Thyroid gland (tissue), 4 donors: Measurements from ENCODE around the gene MRPS26. TPM values are rescaled to one million over a fixed set of nuclear protein-coding genes. Genes with fewer than 3 reads are reported as not detected.
"Not testable (repeated sequence)": the region's sequence is repeated elsewhere in the genome, so short reads cannot be mapped to it uniquely, and the experiment has no call there.

Experiments
- DNase-seq, 2 donors: peaks; one replicate each; pipeline ENCODE4 v3.0.0-alpha.2; 2019
- H3K27ac ChIP-seq, 3 donors: fragments of 200-600 bp; sonication (generic); 1 replicate in 2 of 3; 2 replicates in 1 of 3; pipeline ENCODE4 v1.5.1; 2016 to 2019; ENCODE audit warnings: mild to moderate bottlenecking in 1 of 3, moderate library complexity in 1 of 3
- H3K27me3 ChIP-seq: fragments of 200-600 bp; sonication (generic); one replicate; pipeline ENCODE4 v1.5.1; 2019
- H3K36me3 ChIP-seq, 2 donors: fragments of 200-600 bp; sonication (generic); one replicate each; pipeline ENCODE4 v1.5.1; 2016 to 2019
- H3K4me1 ChIP-seq, 2 donors: fragments of 200-600 bp; sonication (generic); one replicate each; pipeline ENCODE4 v1.5.1; 2017 to 2019
- H3K4me3 ChIP-seq, 3 donors: fragments of 200-600 bp; sonication (generic); replicated peaks in 1 of 3; 1 replicate in 2 of 3; 2 replicates in 1 of 3; pipeline ENCODE4 v1.5.1; 2016; ENCODE audit warnings: mild to moderate bottlenecking in 1 of 3
- H3K9me3 ChIP-seq: fragments of 200-600 bp; sonication (generic); one replicate; pipeline ENCODE4 v1.5.1; 2017
- CTCF ChIP-seq, 6 experiments: fragments of 200-600 bp in 3 of 6; fragments of 450-650 bp in 3 of 6; sonication (generic) in 3 of 6; IDR thresholded peaks; one replicate each; pipeline ENCODE4 v1.5.1; 2016 to 2019; ENCODE audit warnings: antibody characterized with exemption in 6 of 6, mild to moderate bottlenecking in 2 of 6, inconsistent platforms in 1 of 6, moderate library complexity in 1 of 6
- POLR2A ChIP-seq, 2 donors: fragments of 450-650 bp; IDR thresholded peaks; one replicate each; pipeline ENCODE4 v1.6.1; 2017; ENCODE audit warnings: antibody characterized with exemption in 2 of 2, mild to moderate bottlenecking in 2 of 2, moderate library complexity in 1 of 2
- WGBS, 2 donors: methylation state at CpG; one replicate each; pipeline ENCODE4 v1.1.5; 2017; 5-methylcytosine and 5-hydroxymethylcytosine counted together
- intact Hi-C: fragments of 100-400 bp; cut with DNase I; formaldehyde crosslinking; loops from one replicate; pipeline ENCODE4 v1.15.1; 2023
- total RNA-seq, 4 donors: library from RNA; depleted of rRNA; stranded (reverse); fragments of >200 nt; gene quantifications; one replicate each; pipeline ENCODE4 v1.2.3, GENCODE V29; 2016

The MRPS26 gene
- total RNA-seq, 4 donors from 2014 or later: 56.3 to 148 (median 86.4) TPM

- no peak overlapping the region for H3K4me3 ChIP-seq
- no peak overlapping the region for H3K27ac ChIP-seq
- DNase-seq: no peak
- no peaks in the 10 kb centered on the region for H3K36me3 ChIP-seq
- no peaks in the 10 kb centered on the region for H3K9me3 ChIP-seq
- H3K27me3 ChIP-seq: no peaks in the 10 kb centered on the region
- H3K4me1 ChIP-seq: peaks cover 9 to 16% of the 10 kb centered on the region in 2 donors
- WGBS, 2 donors: 64 to 67% methylated on average over 6 of the region's 6 CpGs
- no peak for TF ChIP-seq CTCF (IDR thresholded peaks at IDR 0.05)
- no peak for TF ChIP-seq POLR2A (IDR thresholded peaks at IDR 0.05)
- intact Hi-C loops: no loop called here
These were observed 29.0 kb downstream of the MRPS26 start for GRCh38 chr20:3074812-3075211.

- intact Hi-C loops, H3K27me3 ChIP-seq, DNase-seq, H3K36me3 ChIP-seq, H3K9me3 ChIP-seq, H3K4me3 ChIP-seq, H3K27ac ChIP-seq: not testable (repeated sequence)
- WGBS, 2 donors: 80 to 85% methylated on average over 6 of the region's 6 CpGs
- H3K4me1 ChIP-seq: peaks cover 9 to 16% of the 10 kb centered on the region in 2 donors
These were observed 29.5 kb downstream of the MRPS26 start for GRCh38 chr20:3075315-3075714.

GRCh38 chr20:3077618-3078134 is 31.8 kb downstream of the MRPS26 start:
- H3K27ac ChIP-seq: no peak overlapping the region
- DNase-seq: no peak
- no peaks in the 10 kb centered on the region for H3K27me3 ChIP-seq
- no peaks in the 10 kb centered on the region for H3K36me3 ChIP-seq
- no peaks in the 10 kb centered on the region for H3K9me3 ChIP-seq
- H3K4me3 ChIP-seq: no peak overlapping the region
- intact Hi-C loops: no loop called here
- 85 to 94% methylated on average over 4 of the region's 4 CpGs for whole genome bisulfite sequencing, 2 donors
- TF ChIP-seq CTCF (IDR thresholded peaks at IDR 0.05) (no peak), POLR2A (IDR thresholded peaks at IDR 0.05) (no peak)
- H3K4me1 ChIP-seq: peaks cover under 1 to 6% of the 10 kb centered on the region in 2 donors

- Histone ChIP-seq H3K27me3 (peaks cover 7% of the 10 kb centered on the region), H3K4me3 (no peak overlapping the region), H3K36me3 (no peaks in the 10 kb centered on the region), H3K27ac (no peak overlapping the region), H3K4me1 (peaks cover 3 to 13% of the 10 kb centered on the region in 2 donors), H3K9me3 (no peaks in the 10 kb centered on the region)
- intact Hi-C loops: no loop called here
- DNase-seq: peak; percentile 28 to 52
- TF ChIP-seq CTCF (IDR thresholded peaks at IDR 0.05) (no peak), POLR2A (IDR thresholded peaks at IDR 0.05) (no peak)
- 56 to 63% methylated on average over 6 of the region's 6 CpGs for WGBS, 2 donors
These were observed 35.1 kb downstream of the MRPS26 start for GRCh38 chr20:3080939-3081388.

GRCh38 chr20:3081641-3082040 is 35.8 kb downstream of the MRPS26 start:
- no peak overlapping the region for H3K27ac ChIP-seq
- H3K9me3 ChIP-seq: no peaks in the 10 kb centered on the region
- no peak overlapping the region for H3K4me3 ChIP-seq
- peaks cover 3 to 13% of the 10 kb centered on the region in 2 donors for H3K4me1 ChIP-seq
- no peak for DNase-seq
- WGBS, 2 donors: 92% methylated on average over 11 of the region's 11 CpGs
- TF ChIP-seq CTCF (IDR thresholded peaks at IDR 0.05) (no peak), POLR2A (IDR thresholded peaks at IDR 0.05) (no peak)
- intact Hi-C loops: no loop called here
- H3K36me3 ChIP-seq: no peaks in the 10 kb centered on the region
- H3K27me3 ChIP-seq: peaks cover 7% of the 10 kb centered on the region
